GM19452 (cell line): ENCODE results near the gene SLC6A6.
A peak's percentile ranks its signal among the peaks of the same experiment; 100 is the strongest.

ENCODE experiments used
- ATAC-seq: cut with Tn5 transposase; IDR thresholded peaks from one replicate; pipeline ENCODE4 v1.9.1; 2021; ENCODE audit not compliant: unreplicated experiment

SLC6A6 gene

DNA sequence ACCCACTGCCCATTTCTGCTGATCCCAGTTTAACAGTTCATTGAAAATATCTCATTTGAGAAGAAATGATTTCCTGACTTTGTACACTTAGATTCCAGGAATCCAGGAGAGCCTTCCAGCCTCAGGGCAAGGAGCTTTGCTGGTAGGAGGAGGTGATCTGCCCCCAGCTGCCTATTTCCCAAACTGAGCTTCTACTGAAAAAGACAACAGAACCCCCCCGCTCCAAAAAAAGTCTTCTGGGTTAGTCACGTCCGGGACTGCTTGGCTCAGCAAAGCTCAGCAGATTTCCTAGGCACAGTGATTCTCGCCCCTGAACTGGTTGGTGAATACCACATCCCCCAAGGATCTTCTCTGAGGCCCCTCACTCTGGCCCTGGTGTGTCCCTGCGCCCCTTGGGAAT is 13.1 kb downstream of the SLC6A6 start:
- no peak for ATAC-seq

GRCh38 chr3:14416453-14416852 is 14.0 kb downstream of the SLC6A6 start:
- no peak for ATAC-seq

DNA sequence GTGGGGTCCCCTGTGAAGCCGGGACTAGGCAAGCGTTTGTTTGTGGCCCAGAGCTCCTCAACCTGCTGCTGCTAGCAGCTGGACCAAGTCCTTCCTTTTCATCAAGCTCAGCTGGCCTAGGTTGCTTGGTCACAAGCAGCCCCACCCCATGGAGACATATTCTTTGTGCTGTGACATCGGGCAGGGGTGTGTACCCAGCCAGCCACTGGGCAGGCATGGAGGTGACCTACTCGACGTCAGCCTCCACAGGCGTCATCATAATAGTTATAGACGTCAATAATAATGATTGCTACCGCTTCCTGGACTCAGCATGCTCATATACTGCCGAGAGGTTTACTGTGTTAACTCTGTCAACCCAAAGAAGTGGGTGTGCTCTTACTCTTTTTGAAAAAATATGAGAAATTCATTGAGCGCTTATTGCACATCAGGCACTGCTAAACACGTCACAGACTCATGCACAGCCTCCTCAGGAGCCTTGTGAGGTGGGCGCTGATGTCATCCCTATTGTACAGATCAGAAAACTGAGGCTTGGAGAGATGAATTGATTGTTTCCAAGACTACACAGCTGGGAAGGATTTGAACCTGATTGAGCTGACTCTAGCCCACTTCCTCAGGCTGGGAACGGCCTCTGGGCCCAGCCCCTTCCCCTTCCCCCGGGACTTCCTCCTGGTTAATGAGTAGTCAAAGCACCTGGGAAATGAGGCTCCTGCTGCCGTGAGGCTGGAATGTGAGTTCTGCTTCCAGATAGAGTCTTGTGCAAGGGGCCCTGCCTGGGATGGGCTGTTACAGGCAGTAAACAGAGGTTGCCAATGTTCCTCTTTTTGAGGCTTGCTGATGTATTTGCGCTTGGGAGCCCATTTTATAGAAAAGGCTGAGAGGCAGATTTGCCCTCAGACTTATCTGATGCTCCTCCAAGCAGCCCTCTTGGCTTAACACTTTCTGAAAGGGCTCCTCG is 16.2 kb downstream of the SLC6A6 start:
- ATAC-seq, result no peak

DNA sequence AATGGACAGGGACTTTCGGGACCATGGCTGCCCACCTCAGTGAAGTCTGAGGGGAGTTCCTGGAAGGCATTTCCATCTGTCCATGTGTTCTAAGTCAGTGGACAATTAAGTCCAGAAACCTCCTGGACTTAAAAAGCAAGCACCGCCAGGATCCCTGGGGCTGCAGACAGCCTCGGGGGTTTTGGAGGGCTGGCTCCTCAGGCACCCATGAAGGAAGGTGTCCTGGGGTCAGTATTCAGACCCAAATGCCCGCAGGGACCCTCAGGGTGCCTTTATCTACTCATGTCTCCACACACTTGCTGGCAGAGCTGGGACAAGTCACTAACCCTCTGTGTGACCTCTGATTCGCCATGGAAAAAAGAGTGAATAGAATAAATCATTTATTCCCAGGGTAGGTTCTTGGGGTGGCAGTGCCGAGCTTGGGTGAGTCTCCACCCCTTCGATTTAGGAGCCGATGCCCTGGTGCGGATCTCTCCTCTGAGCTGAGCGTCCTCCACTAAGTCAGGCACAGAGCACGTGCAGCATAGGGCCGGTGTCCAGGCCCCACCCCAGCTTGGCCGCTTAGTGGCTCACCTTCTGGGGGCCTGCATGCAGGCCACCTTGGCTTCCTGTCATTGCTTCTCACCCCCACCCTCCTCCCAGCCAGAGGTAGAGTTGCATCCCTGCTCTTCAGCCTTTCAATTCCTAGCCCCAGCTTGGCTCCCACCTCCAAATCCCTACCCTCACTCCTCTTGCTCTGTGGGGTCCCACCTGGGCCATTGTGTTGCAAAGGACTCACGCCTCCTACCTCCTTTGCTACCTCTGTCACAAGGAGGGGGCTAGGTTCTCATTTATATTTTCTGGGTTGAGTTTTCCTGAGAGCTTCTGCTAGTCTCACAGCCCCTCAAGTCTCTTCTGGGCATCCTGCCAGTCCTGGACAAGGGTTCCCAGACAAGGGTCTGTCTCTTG is 19.9 kb downstream of the SLC6A6 start:
- ATAC-seq, result no peak

DNA sequence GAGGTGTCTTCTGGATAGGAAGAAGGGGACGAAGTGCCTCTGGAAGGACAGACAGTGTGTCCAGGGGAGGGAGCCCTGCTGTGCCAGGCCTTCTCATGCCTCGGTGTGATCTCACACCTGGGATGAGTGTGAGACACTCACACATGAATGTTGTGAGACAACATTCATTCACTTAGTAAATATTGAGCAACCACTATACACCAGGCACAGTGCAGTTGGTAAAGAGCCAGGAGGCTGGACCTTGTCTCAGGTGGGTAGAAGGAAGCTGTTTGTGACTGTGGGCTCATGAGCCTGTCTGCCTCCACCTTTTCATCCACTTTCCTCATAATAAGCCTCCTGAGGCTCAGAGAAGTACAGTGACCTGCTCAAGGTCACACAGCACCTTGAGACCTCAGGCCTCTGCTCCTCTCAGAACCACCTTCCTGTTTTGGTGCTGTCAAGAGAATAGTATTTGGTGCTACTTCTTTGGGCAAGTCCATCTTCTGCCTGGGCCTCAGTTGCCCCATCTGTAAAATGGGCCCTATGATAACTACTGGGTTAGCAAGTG is 20.9 kb downstream of the SLC6A6 start:
- no peak for ATAC-seq

- no peak for ATAC-seq
These were observed 21.6 kb downstream of the SLC6A6 start for GRCh38 chr3:14423963-14424362.

GRCh38 chr3:14424711-14425580 is 22.5 kb downstream of the SLC6A6 start:
- no peak for ATAC-seq

DNA sequence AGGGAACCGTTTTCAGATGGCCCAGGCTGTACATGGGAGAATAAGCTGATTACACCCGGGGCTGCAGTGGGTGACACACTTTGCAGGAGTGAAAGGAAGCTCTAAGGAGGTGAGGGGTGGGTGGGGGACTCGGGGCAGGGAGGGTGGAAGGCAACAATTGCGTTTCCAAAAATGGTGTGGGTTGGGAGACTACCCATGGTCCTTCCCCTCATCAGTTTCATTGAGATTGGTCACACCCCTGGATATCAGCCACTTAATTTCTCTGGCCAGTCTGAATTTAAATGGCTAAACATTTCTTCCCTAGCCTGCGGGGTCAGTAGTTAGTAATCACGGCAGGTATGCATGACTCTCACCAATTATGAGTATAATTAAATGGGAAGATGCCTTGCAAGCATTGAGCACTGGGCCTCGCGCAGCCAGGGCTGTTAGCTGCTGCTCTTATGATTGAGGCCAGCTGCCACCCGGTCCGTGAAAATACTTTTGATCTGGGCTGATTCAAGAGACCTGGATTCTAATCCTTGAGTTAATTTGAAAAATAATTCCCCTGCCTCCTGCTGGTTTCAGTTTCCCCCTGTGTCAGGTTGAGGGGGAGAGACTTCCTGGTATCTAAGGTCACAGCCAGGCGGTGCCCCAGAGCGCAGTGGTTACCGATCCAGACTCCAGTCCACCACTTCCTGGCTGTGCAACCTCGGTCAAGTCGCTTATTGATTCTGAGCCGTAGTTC is 23.3 kb downstream of the SLC6A6 start:
- ATAC-seq, result peak; percentile 64

GRCh38 chr3:14426305-14426620 is 23.9 kb downstream of the SLC6A6 start:
- no peak for ATAC-seq

GRCh38 chr3:14428087-14429033 is 26.0 kb downstream of the SLC6A6 start:
- no peak for ATAC-seq

GRCh38 chr3:14429237-14429636 is 26.8 kb downstream of the SLC6A6 start:
- no peak for ATAC-seq

- no peak for ATAC-seq
These were observed 27.2 kb downstream of the SLC6A6 start for GRCh38 chr3:14429640-14430039.

GRCh38 chr3:14430053-14430452 is 27.6 kb downstream of the SLC6A6 start:
- ATAC-seq, result no peak

DNA sequence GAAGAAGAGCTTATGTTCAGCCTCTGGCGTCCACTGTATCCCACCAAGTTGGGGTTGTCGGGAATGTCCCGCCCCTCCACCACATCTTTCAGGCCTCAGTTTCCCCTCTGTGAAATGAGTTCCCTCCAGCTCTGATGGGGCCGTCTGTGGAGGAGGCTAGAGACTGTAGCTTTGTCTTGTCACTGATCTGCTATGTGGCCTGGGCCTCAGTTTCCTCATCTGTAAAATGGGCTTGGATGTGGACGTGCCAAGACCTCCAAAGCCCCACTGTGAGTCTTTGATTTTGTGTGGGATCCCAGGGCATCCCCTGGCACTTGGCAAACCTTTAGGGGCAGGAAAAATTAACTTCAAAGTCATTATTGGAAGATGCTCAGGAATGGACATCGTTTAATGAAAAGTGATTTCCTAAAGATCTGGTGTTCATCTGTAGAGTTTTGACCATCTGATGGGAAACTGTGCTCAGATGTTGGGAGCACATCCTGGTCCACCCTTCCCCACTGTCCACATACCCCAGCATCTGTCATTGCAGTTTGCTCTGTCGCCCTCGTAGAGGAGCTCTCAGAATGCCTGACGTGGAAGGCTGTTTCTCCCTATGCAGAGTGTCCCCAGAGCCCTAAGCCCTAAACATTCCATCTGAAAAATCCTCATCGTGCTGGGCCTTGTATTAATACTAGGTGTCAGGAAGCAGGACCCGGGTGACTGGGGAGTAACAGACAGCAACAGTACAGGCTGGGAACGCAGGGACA is 28.5 kb downstream of the SLC6A6 start:
- ATAC-seq, result no peak

GRCh38 chr3:14431452-14431916 is 29.1 kb downstream of the SLC6A6 start:
- ATAC-seq, result peak; percentile 34

DNA sequence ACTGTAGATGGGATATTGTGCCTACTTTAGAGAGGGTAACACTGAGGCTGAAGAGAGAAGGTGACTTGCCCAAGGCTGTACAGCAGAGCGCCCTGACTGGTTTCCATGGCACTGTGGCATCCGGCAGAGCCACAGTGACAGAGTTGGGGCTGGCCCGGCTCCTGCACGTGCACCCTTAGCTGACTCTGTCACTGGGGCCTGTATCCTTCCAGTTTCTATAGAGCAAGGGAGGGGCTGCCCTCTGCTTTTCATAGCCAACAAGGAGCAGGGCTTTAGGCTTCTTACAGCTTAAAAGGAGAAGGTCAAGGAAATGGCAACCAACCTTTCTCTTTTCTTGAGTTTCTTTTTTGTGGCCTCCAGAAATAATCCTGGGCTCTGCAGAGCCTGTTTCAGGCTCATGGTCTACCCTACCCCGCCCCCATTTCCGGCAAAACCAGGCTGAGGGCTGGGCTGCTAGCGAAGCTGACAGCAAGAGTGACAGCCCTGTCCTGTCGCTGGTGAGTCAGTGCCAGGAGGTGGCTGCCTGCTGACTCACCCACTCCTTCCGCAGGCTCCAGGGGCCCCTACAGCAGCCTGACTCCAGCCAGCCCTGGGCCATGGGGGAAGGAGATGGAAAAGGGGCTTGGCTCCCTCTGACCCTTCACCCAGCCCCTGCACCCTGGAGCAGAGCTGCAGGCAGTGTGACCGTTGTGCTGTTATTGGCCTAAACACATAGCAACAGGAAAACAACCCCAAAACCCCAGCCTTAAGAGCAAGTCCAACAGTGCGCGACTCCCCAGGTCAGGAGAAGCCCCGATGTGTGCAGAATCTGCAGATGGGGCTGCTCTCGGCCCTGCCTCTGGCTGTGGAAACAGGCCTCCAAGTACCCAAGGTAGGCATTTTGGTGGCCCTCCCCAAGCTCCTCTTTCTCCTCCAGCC is 29.8 kb downstream of the SLC6A6 start:
- ATAC-seq, result peak; percentile 84

DNA sequence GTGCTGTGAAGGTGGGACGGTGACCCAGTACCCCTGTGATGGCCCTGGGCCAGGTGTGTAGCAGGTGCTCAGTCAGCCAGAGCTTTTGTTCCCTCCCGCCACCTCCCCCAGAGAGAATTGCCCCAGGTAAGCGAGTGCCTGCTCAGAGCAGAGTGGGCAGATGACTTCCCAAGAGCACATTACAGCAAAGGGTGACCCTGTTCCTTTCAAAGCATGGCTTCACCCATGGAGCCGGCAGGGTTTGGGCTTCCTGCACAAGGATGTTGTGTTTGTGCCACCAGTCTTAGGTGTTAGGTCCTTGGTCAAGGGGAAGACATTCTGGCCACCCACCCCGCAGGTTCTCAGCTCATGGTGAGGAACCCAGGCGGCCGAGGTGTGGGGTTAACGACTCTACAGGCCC is 30.7 kb downstream of the SLC6A6 start:
- no peak for ATAC-seq
